Peyer's patch (tissue), 4 donors: ENCODE data around the gene CPXM1.

Experiments
- CTCF ChIP-seq, 6 experiments: fragments of 450-650 bp in 4 of 6; fragments of 200-600 bp in 2 of 6; sonication (generic) in 1 of 6; IDR thresholded peaks; one replicate each; pipeline ENCODE4 v1.5.1; 2017 to 2019; ENCODE audit warnings: antibody characterized with exemption in 6 of 6, mild to moderate bottlenecking in 3 of 6, moderate library complexity in 1 of 6
- POLR2A ChIP-seq, 2 donors: fragments of 450-650 bp; IDR thresholded peaks; one replicate each; pipeline ENCODE4 v1.5.1; 2017; ENCODE audit warnings: antibody characterized with exemption in 2 of 2, mild to moderate bottlenecking in 2 of 2, moderate library complexity in 2 of 2

GRCh38 chr20:2794866-2795447 is 5.5 kb downstream of the CPXM1 start:
- no peak for TF ChIP-seq POLR2A (IDR thresholded peaks at IDR 0.05)
- no peak for TF ChIP-seq CTCF (IDR thresholded peaks at IDR 0.05)
